ENCODE data around the gene CMC4.

GRCh38 chrX:155022585-155022984 is 48.4 kb downstream of the CMC4 start, which contains the start of gene F8:
- TF ChIP-seq BHLHE40 (IDR thresholded peaks at IDR 0.05; ENCODE audit: borderline replicate concordance) = no peak
- no peak for TF ChIP-seq SUZ12 (IDR thresholded peaks at IDR 0.05)
- no peak for TF ChIP-seq ARNT (IDR thresholded peaks at IDR 0.05)
